ENCODE results near the gene PREX1. TPM values are rescaled to one million over a fixed set of nuclear protein-coding genes. Genes with fewer than 3 reads are reported as not detected.

Gene PREX1
- total and polyA plus RNA-seq, 2 experiments from 2014 or later, result 2.4 to 10.3 TPM

DNA sequence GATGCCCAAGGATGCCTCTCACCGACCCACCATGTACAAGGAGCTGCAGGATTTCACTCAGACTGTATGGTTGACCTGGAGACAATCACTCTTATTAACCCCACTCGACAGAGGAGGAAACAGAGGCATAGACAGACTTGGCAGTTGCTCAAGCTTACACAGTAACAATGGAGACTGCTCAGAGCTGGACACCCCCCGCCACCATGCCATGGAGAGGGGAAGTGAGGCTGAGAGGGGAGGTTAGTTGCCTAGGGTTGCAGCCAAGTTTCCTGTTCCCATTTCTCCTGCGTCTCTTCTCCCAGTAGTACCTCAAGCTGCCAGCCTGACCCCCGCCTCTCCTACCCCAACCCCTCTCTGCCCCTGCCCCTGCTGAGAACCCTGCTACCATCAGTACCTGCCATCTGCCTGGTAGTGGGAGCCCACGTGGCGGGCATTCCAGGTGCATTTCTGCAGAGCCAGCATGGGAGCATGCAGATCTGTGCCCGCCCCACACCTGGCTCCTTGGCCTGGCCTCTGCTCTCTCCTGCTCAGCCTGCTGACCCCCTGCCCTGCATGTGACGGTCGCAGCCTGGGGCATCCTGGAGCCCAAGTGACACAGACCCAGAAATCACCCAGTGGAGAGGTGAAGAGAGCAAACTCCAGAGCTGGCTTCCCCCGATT is 157.7 kb downstream of the PREX1 start (continued):
- no peak for TF ChIP-seq CREB1 (CRISPR knock-in tag; IDR thresholded peaks at IDR 0.05; ENCODE audit: low read depth)
- TF ChIP-seq STAT1 (IDR thresholded peaks at IDR 0.05; ENCODE audit: unreplicated experiment), result no peak

DNA sequence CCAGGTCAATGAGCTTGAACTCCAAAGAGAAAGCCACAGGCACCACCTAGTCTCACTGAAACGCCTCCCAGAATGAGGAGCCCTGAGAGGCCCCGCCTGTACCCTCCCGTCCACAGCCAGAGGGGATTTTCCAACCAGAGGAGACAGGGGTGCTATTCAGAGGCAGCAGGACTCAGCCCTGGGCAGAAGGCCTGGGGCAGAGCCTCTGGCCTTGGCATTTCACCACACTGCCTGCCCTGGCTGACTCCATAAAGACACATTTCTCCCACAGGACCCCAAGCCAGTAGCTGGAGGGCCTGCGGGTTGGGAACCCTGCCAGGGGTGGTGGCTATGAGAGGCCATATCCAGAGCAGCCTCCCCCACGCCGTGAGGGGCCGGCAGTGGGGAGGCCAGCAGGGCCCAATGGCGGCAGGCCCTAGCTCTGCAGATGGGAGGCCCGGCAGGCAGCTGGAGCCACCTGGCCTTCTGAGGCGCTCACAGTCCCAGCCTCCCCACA is 159.3 kb downstream of the PREX1 start:
- H3K4me2 ChIP-seq, result no peak overlapping the region
- H3K79me2 ChIP-seq (replicated peaks; ENCODE audit: insufficient read depth), result no peaks in the 10 kb centered on the region
- ATAC-seq (peak; percentile 62), DNase-seq (ENCODE audit: low spot score) (no peak)
- H3F3A ChIP-seq (replicated peaks; ENCODE audit: low read depth), result no peaks in the 10 kb centered on the region
- TF ChIP-seq STAT1 (IDR thresholded peaks at IDR 0.05; ENCODE audit: unreplicated experiment) (no peak), ZNF331 (CRISPR knock-in tag; IDR thresholded peaks at IDR 0.05; ENCODE audit: low read depth) (no peak), EZH2phosphoT487 (IDR thresholded peaks at IDR 0.05; ENCODE audit: unreplicated experiment) (no peak), ZNF114 (CRISPR knock-in tag; IDR thresholded peaks at IDR 0.05) (no peak), EZH2 (IDR thresholded peaks at IDR 0.05; ENCODE audit: low read depth, unreplicated experiment) (no peak), CREB1 (CRISPR knock-in tag; IDR thresholded peaks at IDR 0.05; ENCODE audit: low read depth) (no peak), NANOG (IDR thresholded peaks at IDR 0.05; ENCODE audit: borderline replicate concordance) (no peak), JUNB (IDR thresholded peaks at IDR 0.05; ENCODE audit: unreplicated experiment) (no peak), POLR2AphosphoS5 (IDR thresholded peaks at IDR 0.05; ENCODE audit: low read depth) (no peak)
- TF ChIP-seq, protein P1, sequence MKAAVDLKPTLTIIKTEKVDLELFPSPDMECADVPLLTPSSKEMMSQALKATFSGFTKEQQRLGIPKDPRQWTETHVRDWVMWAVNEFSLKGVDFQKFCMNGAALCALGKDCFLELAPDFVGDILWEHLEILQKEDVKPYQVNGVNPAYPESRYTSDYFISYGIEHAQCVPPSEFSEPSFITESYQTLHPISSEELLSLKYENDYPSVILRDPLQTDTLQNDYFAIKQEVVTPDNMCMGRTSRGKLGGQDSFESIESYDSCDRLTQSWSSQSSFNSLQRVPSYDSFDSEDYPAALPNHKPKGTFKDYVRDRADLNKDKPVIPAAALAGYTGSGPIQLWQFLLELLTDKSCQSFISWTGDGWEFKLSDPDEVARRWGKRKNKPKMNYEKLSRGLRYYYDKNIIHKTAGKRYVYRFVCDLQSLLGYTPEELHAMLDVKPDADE (IDR thresholded peaks at IDR 0.05), result no peak
- TF ChIP-seq, protein P2, sequence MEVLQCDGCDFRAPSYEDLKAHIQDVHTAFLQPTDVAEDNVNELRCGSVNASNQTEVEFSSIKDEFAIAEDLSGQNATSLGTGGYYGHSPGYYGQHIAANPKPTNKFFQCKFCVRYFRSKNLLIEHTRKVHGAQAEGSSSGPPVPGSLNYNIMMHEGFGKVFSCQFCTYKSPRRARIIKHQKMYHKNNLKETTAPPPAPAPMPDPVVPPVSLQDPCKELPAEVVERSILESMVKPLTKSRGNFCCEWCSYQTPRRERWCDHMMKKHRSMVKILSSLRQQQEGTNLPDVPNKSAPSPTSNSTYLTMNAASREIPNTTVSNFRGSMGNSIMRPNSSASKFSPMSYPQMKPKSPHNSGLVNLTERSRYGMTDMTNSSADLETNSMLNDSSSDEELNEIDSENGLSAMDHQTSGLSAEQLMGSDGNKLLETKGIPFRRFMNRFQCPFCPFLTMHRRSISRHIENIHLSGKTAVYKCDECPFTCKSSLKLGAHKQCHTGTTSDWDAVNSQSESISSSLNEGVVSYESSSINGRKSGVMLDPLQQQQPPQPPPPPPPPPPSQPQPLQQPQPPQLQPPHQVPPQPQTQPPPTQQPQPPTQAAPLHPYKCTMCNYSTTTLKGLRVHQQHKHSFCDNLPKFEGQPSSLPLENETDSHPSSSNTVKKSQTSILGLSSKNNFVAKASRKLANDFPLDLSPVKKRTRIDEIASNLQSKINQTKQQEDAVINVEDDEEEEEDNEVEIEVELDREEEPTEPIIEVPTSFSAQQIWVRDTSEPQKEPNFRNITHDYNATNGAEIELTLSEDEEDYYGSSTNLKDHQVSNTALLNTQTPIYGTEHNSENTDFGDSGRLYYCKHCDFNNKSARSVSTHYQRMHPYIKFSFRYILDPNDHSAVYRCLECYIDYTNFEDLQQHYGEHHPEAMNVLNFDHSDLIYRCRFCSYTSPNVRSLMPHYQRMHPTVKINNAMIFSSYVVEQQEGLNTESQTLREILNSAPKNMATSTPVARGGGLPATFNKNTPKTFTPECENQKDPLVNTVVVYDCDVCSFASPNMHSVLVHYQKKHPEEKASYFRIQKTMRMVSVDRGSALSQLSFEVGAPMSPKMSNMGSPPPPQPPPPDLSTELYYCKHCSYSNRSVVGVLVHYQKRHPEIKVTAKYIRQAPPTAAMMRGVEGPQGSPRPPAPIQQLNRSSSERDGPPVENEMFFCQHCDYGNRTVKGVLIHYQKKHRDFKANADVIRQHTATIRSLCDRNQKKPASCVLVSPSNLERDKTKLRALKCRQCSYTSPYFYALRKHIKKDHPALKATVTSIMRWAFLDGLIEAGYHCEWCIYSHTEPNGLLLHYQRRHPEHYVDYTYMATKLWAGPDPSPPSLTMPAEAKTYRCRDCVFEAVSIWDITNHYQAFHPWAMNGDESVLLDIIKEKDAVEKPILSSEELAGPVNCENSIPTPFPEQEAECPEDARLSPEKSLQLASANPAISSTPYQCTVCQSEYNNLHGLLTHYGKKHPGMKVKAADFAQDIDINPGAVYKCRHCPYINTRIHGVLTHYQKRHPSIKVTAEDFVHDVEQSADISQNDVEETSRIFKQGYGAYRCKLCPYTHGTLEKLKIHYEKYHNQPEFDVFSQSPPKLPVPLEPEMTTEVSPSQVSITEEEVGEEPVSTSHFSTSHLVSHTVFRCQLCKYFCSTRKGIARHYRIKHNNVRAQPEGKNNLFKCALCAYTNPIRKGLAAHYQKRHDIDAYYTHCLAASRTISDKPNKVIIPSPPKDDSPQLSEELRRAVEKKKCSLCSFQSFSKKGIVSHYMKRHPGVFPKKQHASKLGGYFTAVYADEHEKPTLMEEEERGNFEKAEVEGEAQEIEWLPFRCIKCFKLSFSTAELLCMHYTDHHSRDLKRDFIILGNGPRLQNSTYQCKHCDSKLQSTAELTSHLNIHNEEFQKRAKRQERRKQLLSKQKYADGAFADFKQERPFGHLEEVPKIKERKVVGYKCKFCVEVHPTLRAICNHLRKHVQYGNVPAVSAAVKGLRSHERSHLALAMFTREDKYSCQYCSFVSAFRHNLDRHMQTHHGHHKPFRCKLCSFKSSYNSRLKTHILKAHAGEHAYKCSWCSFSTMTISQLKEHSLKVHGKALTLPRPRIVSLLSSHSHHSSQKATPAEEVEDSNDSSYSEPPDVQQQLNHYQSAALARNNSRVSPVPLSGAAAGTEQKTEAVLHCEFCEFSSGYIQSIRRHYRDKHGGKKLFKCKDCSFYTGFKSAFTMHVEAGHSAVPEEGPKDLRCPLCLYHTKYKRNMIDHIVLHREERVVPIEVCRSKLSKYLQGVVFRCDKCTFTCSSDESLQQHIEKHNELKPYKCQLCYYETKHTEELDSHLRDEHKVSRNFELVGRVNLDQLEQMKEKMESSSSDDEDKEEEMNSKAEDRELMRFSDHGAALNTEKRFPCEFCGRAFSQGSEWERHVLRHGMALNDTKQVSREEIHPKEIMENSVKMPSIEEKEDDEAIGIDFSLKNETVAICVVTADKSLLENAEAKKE (CRISPR knock-in tag; IDR thresholded peaks at IDR 0.05), result no peak
- TF ChIP-seq, protein P3, sequence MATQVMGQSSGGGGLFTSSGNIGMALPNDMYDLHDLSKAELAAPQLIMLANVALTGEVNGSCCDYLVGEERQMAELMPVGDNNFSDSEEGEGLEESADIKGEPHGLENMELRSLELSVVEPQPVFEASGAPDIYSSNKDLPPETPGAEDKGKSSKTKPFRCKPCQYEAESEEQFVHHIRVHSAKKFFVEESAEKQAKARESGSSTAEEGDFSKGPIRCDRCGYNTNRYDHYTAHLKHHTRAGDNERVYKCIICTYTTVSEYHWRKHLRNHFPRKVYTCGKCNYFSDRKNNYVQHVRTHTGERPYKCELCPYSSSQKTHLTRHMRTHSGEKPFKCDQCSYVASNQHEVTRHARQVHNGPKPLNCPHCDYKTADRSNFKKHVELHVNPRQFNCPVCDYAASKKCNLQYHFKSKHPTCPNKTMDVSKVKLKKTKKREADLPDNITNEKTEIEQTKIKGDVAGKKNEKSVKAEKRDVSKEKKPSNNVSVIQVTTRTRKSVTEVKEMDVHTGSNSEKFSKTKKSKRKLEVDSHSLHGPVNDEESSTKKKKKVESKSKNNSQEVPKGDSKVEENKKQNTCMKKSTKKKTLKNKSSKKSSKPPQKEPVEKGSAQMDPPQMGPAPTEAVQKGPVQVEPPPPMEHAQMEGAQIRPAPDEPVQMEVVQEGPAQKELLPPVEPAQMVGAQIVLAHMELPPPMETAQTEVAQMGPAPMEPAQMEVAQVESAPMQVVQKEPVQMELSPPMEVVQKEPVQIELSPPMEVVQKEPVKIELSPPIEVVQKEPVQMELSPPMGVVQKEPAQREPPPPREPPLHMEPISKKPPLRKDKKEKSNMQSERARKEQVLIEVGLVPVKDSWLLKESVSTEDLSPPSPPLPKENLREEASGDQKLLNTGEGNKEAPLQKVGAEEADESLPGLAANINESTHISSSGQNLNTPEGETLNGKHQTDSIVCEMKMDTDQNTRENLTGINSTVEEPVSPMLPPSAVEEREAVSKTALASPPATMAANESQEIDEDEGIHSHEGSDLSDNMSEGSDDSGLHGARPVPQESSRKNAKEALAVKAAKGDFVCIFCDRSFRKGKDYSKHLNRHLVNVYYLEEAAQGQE (IDR thresholded peaks at IDR 0.05; ENCODE audit: unreplicated experiment), result no peak
- no peak overlapping the region for H3K4me3 Mint-ChIP-seq
- no peaks in the 10 kb centered on the region for H3K4me1 ChIP-seq (ENCODE audit: insufficient read depth)
- H4K20me1 ChIP-seq (replicated peaks; ENCODE audit: insufficient read depth), result no peaks in the 10 kb centered on the region
- no peaks in the 10 kb centered on the region; the same call in 2 of the 3 replicates for H3K4me1 Mint-ChIP-seq
- no peak overlapping the region for H2AFZ ChIP-seq
- no peak overlapping the region for H3K27ac Mint-ChIP-seq
- no peak overlapping the region for H3K4me3 ChIP-seq
- H3K9me2 ChIP-seq (ENCODE audit: insufficient read depth), result no peaks in the 10 kb centered on the region
- H3K27me3 ChIP-seq (ENCODE audit: insufficient read depth), result no peaks in the 10 kb centered on the region
- H3K36me3 ChIP-seq (ENCODE audit: insufficient read depth), result no peaks in the 10 kb centered on the region
- H3K27me3 Mint-ChIP-seq (ENCODE audit: insufficient read depth, low read depth, poor library complexity), result peaks cover 11% of the 10 kb centered on the region
- H3K36me3 Mint-ChIP-seq (ENCODE audit: low read depth), result peaks cover 16% of the 10 kb centered on the region
- no peak overlapping the region for H3K27ac ChIP-seq (ENCODE audit: low read depth)
- H3K9me3 Mint-ChIP-seq, result peaks cover 13% of the 10 kb centered on the region
